Progenitor cell of endocrine pancreas (in vitro differentiated cells): ENCODE data around the gene NAGPA. TPM values are rescaled to one million over a fixed set of nuclear protein-coding genes. Genes with fewer than 3 reads are reported as not detected.

Experiments used
- DNase-seq: peaks from one replicate; pipeline ENCODE4 v3.0.0; 2021; ENCODE audit warnings: low spot score; ENCODE audit not compliant: unreplicated experiment
- H3K27ac Mint-ChIP-seq: 2 replicates; pipeline ENCODE4 v1.8.0; 2021; ENCODE audit warnings: mild to moderate bottlenecking, moderate library complexity, mixed read lengths
- H3K27me3 Mint-ChIP-seq: 2 replicates; pipeline ENCODE4 v1.8.0; 2021; ENCODE audit warnings: mixed read lengths
- H3K36me3 Mint-ChIP-seq: 2 replicates; pipeline ENCODE4 v1.8.0; 2022; ENCODE audit warnings: mixed read lengths; ENCODE audit not compliant: insufficient read depth
- H3K4me1 Mint-ChIP-seq: 2 replicates; pipeline ENCODE4 v1.8.0; 2021; ENCODE audit warnings: low read depth, mixed read lengths
- H3K4me3 Mint-ChIP-seq: 2 replicates; pipeline ENCODE4 v1.8.0; 2021; ENCODE audit warnings: low read depth, mild to moderate bottlenecking, moderate library complexity, mixed read lengths
- H3K9me3 Mint-ChIP-seq: 2 replicates; pipeline ENCODE4 v1.8.0; 2021; ENCODE audit warnings: low read depth, mixed read lengths
- total RNA-seq: library from RNA; stranded (reverse); gene quantifications from 2 replicates; pipeline ENCODE4 v1.2.1, GENCODE V29; 2021
- TF ChIP-seq, protein P1 (sequence below): fragments of 200-600 bp; sonication (generic); IDR thresholded peaks from one replicate; pipeline ENCODE4 v1.5.0; 2021; ENCODE audit warnings: antibody characterized with exemption, mild to moderate bottlenecking; ENCODE audit not compliant: unreplicated experiment

Gene NAGPA
- total RNA-seq, 1 donor from 2014 or later: 29.2 TPM

DNA sequence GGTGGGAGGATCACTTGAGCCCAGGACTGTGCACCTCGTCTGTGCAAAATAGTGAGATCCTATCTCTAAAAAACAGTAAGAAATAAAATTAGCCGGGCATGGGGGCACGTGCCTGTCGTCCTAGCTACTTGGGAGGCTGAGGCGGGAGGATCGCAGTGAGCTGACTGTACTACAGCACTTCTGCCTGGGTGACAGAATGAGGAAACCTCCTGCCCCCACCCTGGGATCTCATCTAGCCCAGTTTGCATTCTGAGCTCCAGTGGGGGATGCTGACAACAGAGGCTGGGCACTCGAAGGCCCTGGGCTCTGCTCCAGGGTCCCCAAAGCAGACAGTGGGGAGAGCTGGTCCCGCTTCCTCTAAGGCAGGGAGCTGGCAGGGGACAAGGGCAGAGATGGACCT, 7.1 kb downstream of the NAGPA start:
- TF ChIP-seq, protein P1, sequence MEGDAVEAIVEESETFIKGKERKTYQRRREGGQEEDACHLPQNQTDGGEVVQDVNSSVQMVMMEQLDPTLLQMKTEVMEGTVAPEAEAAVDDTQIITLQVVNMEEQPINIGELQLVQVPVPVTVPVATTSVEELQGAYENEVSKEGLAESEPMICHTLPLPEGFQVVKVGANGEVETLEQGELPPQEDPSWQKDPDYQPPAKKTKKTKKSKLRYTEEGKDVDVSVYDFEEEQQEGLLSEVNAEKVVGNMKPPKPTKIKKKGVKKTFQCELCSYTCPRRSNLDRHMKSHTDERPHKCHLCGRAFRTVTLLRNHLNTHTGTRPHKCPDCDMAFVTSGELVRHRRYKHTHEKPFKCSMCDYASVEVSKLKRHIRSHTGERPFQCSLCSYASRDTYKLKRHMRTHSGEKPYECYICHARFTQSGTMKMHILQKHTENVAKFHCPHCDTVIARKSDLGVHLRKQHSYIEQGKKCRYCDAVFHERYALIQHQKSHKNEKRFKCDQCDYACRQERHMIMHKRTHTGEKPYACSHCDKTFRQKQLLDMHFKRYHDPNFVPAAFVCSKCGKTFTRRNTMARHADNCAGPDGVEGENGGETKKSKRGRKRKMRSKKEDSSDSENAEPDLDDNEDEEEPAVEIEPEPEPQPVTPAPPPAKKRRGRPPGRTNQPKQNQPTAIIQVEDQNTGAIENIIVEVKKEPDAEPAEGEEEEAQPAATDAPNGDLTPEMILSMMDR: no peak
- H3K27me3 Mint-ChIP-seq: no peaks in the 10 kb centered on the region
- no peaks in the 10 kb centered on the region for H3K9me3 Mint-ChIP-seq
- peaks cover 4% of the 10 kb centered on the region for H3K36me3 Mint-ChIP-seq
- H3K4me3 Mint-ChIP-seq: no peak overlapping the region
- DNase-seq: no peak
- peaks cover 3% of the 10 kb centered on the region for H3K4me1 Mint-ChIP-seq
- no peak overlapping the region for H3K27ac Mint-ChIP-seq

DNA sequence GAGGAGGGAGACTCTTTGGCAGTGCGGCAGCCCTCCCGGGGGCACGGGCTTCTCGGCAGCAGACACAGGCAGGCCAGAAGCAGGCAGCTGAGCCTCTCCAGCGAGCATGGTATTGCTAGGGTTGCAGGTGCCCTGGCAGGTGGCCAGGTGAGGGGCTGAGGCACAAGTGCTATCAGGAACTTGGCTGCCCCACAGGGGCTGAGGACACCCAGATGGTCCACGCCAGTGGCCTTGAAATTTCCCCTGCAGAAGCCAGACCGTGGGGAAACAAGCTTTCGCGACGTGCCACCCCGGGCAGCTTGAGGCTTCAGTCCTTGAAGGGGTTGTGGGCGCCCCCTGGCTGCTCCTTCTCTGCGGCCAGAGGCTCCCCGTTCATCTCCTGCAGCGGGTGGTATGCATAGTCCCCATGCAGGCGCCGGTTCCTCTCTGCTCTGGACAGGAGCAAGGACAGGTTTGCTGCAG, 8.5 kb downstream of the NAGPA start:
- TF ChIP-seq, protein P1: peak; percentile 52
- Mint-ChIP-seq H3K27ac (no peak overlapping the region), H3K36me3 (peaks cover 4% of the 10 kb centered on the region), H3K4me1 (peaks cover 3% of the 10 kb centered on the region), H3K27me3 (no peaks in the 10 kb centered on the region), H3K9me3 (no peaks in the 10 kb centered on the region), H3K4me3 (no peak overlapping the region)
- no peak for DNase-seq

DNA sequence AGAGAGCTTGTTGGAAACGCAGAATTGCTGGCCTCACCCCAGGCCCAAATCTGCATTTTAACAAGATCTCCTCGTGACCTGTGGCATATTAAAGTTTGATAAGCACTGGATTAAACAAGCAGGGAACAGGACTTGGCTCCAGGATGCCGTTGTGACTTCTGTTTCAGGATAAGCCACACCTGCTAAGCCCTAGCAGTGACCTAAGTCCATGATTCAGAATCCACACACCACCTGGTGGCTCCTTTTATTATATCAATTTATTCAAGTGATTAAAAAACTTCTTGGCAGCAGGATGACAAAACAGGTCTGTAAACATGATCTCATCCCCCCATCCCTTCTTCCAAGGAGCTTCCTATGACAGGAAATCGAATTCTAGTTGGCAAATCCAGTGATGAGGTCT, 9.1 kb downstream of the NAGPA start:
- H3K36me3 Mint-ChIP-seq: peaks cover 4% of the 10 kb centered on the region
- H3K4me1 Mint-ChIP-seq: peaks cover 3% of the 10 kb centered on the region
- no peak overlapping the region for H3K4me3 Mint-ChIP-seq
- peaks cover 3% of the 10 kb centered on the region for H3K27me3 Mint-ChIP-seq
- H3K27ac Mint-ChIP-seq: no peak overlapping the region
- no peaks in the 10 kb centered on the region for H3K9me3 Mint-ChIP-seq
- TF ChIP-seq, protein P1: no peak
- no peak for DNase-seq

DNA sequence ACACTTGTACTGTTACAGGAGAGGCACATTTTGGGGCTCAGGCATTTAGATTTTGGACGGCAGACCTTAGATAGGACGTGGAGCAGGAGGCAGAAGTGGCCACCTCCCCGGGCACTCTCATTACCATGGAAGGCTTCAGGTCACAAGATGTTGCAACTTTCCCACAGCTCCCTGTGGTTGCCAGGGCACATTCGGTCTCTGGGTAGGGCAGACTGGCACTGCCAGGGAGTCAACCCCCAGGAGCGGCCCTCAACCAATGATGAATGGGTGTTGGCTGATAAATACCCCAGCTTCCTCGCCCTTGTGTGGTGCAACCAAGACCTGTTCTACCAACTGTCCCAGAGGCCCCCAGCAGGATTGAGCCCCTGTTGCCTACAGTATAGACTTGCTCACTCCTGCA, 11.2 kb downstream of the NAGPA start:
- Mint-ChIP-seq H3K36me3 (peaks cover 1% of the 10 kb centered on the region), H3K9me3 (no peaks in the 10 kb centered on the region)

DNA sequence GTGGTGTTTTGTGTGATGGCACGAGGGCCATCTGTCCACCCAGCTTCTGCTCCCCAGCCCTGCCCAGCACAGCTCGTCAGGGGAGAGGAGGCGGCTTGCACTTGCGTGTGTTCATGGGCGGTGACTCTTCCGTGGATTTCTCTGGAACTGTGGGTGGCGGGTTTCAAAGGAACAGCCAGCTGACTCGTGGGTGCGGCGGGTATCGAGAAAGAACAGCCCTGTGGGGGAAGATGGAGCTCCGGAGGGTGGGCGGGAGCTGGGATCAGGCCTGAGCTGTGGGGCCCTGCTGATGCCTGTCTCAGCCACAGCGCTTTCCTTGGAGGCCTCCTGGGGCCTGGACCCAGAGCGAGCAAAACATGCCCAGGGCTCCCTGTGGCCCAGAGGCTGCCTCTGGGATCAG, 13.2 kb downstream of the NAGPA start:
- peaks cover 3% of the 10 kb centered on the region for H3K4me1 Mint-ChIP-seq
- no peak for DNase-seq
- H3K36me3 Mint-ChIP-seq: no peaks in the 10 kb centered on the region
- no peak overlapping the region for H3K4me3 Mint-ChIP-seq
- no peak overlapping the region for H3K27ac Mint-ChIP-seq
- peaks cover 3% of the 10 kb centered on the region for H3K27me3 Mint-ChIP-seq
- TF ChIP-seq, protein P1: no peak
- no peaks in the 10 kb centered on the region for H3K9me3 Mint-ChIP-seq

More for the DNA sequence above, 11.2 kb downstream of the NAGPA start:
- Mint-ChIP-seq H3K27ac (no peak overlapping the region), H3K27me3 (peaks cover 3% of the 10 kb centered on the region), H3K4me1 (peaks cover 3% of the 10 kb centered on the region), H3K4me3 (no peak overlapping the region)
- TF ChIP-seq, protein P1: no peak
- DNase-seq: no peak
